ENCODE measurements around the gene IDE. TPM values are rescaled to one million over a fixed set of nuclear protein-coding genes. Genes with fewer than 3 reads are reported as not detected.

IDE gene
- total RNA-seq, 4 donors from 2014 or later = 107 to 300 (median 185) TPM

- 90% methylated on average over 5 of the region's 5 CpGs for WGBS
These were observed 31.4 kb downstream of the IDE start for GRCh38 chr10:92542458-92542857.

GRCh38 chr10:92541583-92541982, 32.3 kb downstream of the IDE start:
- no peak overlapping the region for H3K4me3 ChIP-seq
- TF ChIP-seq POLR2AphosphoS5 (IDR thresholded peaks at IDR 0.05) = no peak
- no peak for TF ChIP-seq CTCF (IDR thresholded peaks at IDR 0.05)
- TF ChIP-seq EP300 (IDR thresholded peaks at IDR 0.05) = no peak
- H3K36me3 ChIP-seq = no peaks in the 10 kb centered on the region
- H3K4me1 ChIP-seq = peaks cover 18% of the 10 kb centered on the region
- no peaks in the 10 kb centered on the region for H3K27me3 ChIP-seq
- no peak overlapping the region for H3K27ac ChIP-seq
- H3K9me3 ChIP-seq = no peaks in the 10 kb centered on the region
- no peak for DNase-seq (ENCODE audit: low spot score in 2 of 2)

More at GRCh38 chr10:92542458-92542857, 31.4 kb downstream of the IDE start:
- Histone ChIP-seq H3K4me3 (no peak overlapping the region), H3K27me3 (no peaks in the 10 kb centered on the region), H3K4me1 (peaks cover 18% of the 10 kb centered on the region), H3K27ac (no peak overlapping the region), H3K36me3 (no peaks in the 10 kb centered on the region), H3K9me3 (no peaks in the 10 kb centered on the region)
- no peak for TF ChIP-seq EP300 (IDR thresholded peaks at IDR 0.05)
- TF ChIP-seq CTCF (IDR thresholded peaks at IDR 0.05) = no peak
- TF ChIP-seq POLR2A (IDR thresholded peaks at IDR 0.05) = no peak
- TF ChIP-seq POLR2AphosphoS5 (IDR thresholded peaks at IDR 0.05) = no peak
- no peak for DNase-seq (ENCODE audit: low spot score in 2 of 2)

DNA sequence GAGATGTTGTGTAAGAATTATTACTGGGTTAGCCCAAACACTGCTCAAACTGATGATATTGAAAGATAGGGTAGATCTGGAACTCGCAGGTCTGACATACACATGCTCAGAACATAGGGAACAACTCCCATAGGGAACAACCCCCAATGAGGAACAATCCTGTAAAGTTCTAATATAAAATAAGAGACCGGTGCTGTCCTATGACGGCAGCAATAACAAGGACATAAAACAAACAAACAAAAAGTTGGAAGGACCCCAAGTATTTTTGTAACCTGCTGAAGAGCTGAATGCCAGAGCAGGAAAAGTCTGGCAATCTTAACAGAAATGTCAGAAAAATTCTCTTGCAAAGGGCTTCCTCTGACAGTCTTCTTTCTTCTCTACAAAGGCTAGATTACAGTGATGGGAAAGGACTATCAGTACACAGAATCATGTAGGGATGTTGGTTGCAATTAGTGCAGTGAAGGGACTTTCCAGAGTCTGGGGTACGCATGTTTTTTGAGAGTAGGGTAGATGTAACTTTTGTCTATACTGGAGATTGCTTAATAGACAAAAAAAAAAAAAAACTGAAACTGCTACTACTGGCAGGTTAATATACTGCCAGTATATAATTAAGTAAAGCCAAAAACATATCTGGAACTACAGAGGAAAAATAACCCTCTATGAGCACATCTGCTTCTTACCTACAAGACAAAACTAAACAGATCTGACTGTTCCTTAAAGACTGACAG, 35.5 kb downstream of the IDE start:
- peaks cover 25% of the 10 kb centered on the region for H3K36me3 ChIP-seq
- peaks cover 3% of the 10 kb centered on the region for H3K4me1 ChIP-seq
- WGBS = 79% methylated on average over 4 of the region's 4 CpGs
- H3K27ac ChIP-seq = no peak overlapping the region
- no peak overlapping the region for H3K4me3 ChIP-seq
- H3K27me3 ChIP-seq = no peaks in the 10 kb centered on the region
- no peak for DNase-seq (ENCODE audit: low spot score in 2 of 2)
- no peak for TF ChIP-seq POLR2A (IDR thresholded peaks at IDR 0.05)
- no peak for TF ChIP-seq POLR2AphosphoS5 (IDR thresholded peaks at IDR 0.05)
- TF ChIP-seq CTCF (IDR thresholded peaks at IDR 0.05) = no peak
- no peak for TF ChIP-seq EP300 (IDR thresholded peaks at IDR 0.05)
- no peaks in the 10 kb centered on the region for H3K9me3 ChIP-seq

DNA sequence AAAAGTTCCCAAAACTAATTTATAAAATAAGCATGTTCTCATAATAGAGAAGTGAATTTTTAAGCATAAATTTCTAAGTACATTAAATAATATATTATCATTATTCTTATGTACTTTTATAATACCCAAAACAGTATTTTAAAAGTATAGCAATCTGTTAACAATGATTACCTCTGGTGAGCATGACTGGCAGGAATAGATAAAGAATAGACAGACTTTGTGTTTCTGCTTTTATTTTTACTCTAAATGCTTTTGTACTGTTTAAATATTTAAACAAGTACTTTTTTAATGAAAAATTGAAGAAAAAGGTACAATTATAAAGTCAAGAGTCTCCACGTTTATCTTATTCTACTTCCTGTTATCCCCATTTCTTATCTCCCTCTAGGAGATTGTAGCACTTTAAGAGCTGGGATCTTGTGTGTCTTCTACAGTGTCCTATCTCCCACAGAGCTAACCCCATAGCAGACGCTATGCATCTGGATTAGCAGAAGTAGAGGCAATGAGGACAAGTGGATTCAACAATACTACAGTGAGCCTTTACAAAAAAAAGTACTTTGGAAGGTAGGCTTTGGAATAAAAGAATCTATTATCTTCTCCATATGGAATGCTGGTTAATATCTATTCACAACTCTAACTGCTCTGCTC, 42.9 kb downstream of the IDE start:
- no peak for DNase-seq (ENCODE audit: low spot score in 2 of 2)
- WGBS = 90% methylated on average over 2 of the region's 2 CpGs
- Histone ChIP-seq H3K4me1 (no peaks in the 10 kb centered on the region), H3K36me3 (peaks cover 78% of the 10 kb centered on the region), H3K9me3 (no peaks in the 10 kb centered on the region), H3K27ac (no peak overlapping the region), H3K4me3 (no peak overlapping the region), H3K27me3 (no peaks in the 10 kb centered on the region)
- TF ChIP-seq POLR2AphosphoS5 (IDR thresholded peaks at IDR 0.05) (no peak), CTCF (IDR thresholded peaks at IDR 0.05) (no peak), EP300 (IDR thresholded peaks at IDR 0.05) (no peak), POLR2A (IDR thresholded peaks at IDR 0.05) (no peak)

- no peak overlapping the region for H3K4me3 ChIP-seq
- H3K27me3 ChIP-seq = no peaks in the 10 kb centered on the region
- TF ChIP-seq POLR2A (IDR thresholded peaks at IDR 0.05) (no peak), POLR2AphosphoS5 (IDR thresholded peaks at IDR 0.05) (no peak), EP300 (IDR thresholded peaks at IDR 0.05) (no peak), CTCF (IDR thresholded peaks at IDR 0.05) (no peak)
- H3K9me3 ChIP-seq = no peaks in the 10 kb centered on the region
- 58% methylated on average over 1 of the region's 1 CpG for WGBS
- no peaks in the 10 kb centered on the region for H3K4me1 ChIP-seq
- peaks cover 72% of the 10 kb centered on the region for H3K36me3 ChIP-seq
- H3K27ac ChIP-seq = no peak overlapping the region
- DNase-seq (ENCODE audit: low spot score in 2 of 2) = no peak
These were observed 43.5 kb downstream of the IDE start for GRCh38 chr10:92530421-92530820.

Measured in suprapubic skin (tissue), 4 donors.